ENCODE results near the gene PTPRT. TPM values are rescaled to one million over a fixed set of nuclear protein-coding genes. Genes with fewer than 3 reads are reported as not detected.

PTPRT gene
- total and polyA plus RNA-seq, 4 donors = 0.14 to 2.8 (median 0.40) TPM

- TF ChIP-seq NR2F2 (IDR thresholded peaks at IDR 0.05) = peak; percentile 67
- no peak for TF ChIP-seq RXRA (IDR thresholded peaks at IDR 0.05)
- Histone ChIP-seq H3K9me3 (ENCODE audit: control insufficient read depth in 4 of 4, low read length in 3 of 4) (no peaks in the 10 kb centered on the region), H3K27me3 (ENCODE audit: control insufficient read depth in 4 of 4, insufficient read depth in 4 of 4, low read length in 3 of 4) (no peaks in the 10 kb centered on the region), H3K27ac (ENCODE audit: low read depth in 1 of 2, low read length in 2 of 2) (no peak overlapping the region), H3K4me1 (ENCODE audit: control insufficient read depth in 4 of 4, insufficient read depth in 4 of 4, low read length in 3 of 4) (no peaks in the 10 kb centered on the region), H3K9ac (ENCODE audit: low read depth in 1 of 2, low read length in 2 of 2) (no peak overlapping the region), H3K4me3 (ENCODE audit: low read depth in 1 of 3, low read length in 3 of 3) (no peak overlapping the region), H3K36me3 (ENCODE audit: control insufficient read depth in 4 of 4, insufficient read depth in 3 of 4, low read depth in 1 of 4, low read length in 3 of 4) (no peaks in the 10 kb centered on the region)
- WGBS = 80% methylated on average over 1 of the region's 1 CpG
- DNase-seq (ENCODE audit: low spot score) = no peak
Measured at GRCh38 chr20:42895020-42895419, 294.7 kb downstream of the PTPRT start.

- TF ChIP-seq RXRA (IDR thresholded peaks at IDR 0.05) (no peak), MAX (IDR thresholded peaks at IDR 0.05) (no peak)
- TF ChIP-seq, protein P1, sequence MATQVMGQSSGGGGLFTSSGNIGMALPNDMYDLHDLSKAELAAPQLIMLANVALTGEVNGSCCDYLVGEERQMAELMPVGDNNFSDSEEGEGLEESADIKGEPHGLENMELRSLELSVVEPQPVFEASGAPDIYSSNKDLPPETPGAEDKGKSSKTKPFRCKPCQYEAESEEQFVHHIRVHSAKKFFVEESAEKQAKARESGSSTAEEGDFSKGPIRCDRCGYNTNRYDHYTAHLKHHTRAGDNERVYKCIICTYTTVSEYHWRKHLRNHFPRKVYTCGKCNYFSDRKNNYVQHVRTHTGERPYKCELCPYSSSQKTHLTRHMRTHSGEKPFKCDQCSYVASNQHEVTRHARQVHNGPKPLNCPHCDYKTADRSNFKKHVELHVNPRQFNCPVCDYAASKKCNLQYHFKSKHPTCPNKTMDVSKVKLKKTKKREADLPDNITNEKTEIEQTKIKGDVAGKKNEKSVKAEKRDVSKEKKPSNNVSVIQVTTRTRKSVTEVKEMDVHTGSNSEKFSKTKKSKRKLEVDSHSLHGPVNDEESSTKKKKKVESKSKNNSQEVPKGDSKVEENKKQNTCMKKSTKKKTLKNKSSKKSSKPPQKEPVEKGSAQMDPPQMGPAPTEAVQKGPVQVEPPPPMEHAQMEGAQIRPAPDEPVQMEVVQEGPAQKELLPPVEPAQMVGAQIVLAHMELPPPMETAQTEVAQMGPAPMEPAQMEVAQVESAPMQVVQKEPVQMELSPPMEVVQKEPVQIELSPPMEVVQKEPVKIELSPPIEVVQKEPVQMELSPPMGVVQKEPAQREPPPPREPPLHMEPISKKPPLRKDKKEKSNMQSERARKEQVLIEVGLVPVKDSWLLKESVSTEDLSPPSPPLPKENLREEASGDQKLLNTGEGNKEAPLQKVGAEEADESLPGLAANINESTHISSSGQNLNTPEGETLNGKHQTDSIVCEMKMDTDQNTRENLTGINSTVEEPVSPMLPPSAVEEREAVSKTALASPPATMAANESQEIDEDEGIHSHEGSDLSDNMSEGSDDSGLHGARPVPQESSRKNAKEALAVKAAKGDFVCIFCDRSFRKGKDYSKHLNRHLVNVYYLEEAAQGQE (IDR thresholded peaks at IDR 0.05) = no peak
- 74% methylated on average over 3 of the region's 3 CpGs for WGBS
- Histone ChIP-seq H3K9ac (ENCODE audit: low read depth in 1 of 2, low read length in 2 of 2) (no peak overlapping the region), H3K4me3 (ENCODE audit: low read depth in 1 of 3, low read length in 3 of 3) (no peak overlapping the region), H3K27me3 (ENCODE audit: control insufficient read depth in 4 of 4, insufficient read depth in 4 of 4, low read length in 3 of 4) (no peaks in the 10 kb centered on the region), H3K27ac (ENCODE audit: low read depth in 1 of 2, low read length in 2 of 2) (no peak overlapping the region), H3K4me1 (ENCODE audit: control insufficient read depth in 4 of 4, insufficient read depth in 4 of 4, low read length in 3 of 4) (no peaks in the 10 kb centered on the region), H3K36me3 (ENCODE audit: control insufficient read depth in 4 of 4, insufficient read depth in 3 of 4, low read depth in 1 of 4, low read length in 3 of 4) (no peaks in the 10 kb centered on the region), H3K9me3 (ENCODE audit: control insufficient read depth in 4 of 4, low read length in 3 of 4) (no peaks in the 10 kb centered on the region)
- DNase-seq (ENCODE audit: low spot score) = no peak
Measured at GRCh38 chr20:42894483-42894882, 295.2 kb downstream of the PTPRT start.

DNA sequence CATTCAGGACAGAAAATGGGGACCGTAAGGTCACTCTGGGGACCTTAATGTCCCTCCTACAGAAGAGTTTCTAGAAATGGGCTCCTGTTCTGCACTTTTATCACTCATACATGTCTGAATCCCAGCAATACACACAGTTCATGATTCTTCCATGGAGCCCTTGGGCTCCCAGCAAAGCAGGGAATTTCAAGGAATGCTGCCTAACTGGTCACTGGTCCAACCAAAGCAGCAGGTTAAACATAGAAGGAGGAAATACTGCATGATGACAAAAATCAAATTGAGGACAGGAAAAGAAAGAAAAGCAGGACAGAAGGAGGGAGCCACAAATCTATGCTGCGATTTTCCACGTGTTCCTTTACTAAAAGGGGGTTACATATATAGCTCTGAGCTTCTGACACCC, 300.2 kb downstream of the PTPRT start:
- H3K9me3 ChIP-seq (ENCODE audit: control insufficient read depth in 4 of 4, low read length in 3 of 4) = no peaks in the 10 kb centered on the region
- no peak for TF ChIP-seq EGR1 (IDR thresholded peaks at IDR 0.05; ENCODE audit: low read depth in 2 of 2)
- DNase-seq (ENCODE audit: low spot score) = no peak
- H3K4me1 ChIP-seq (ENCODE audit: control insufficient read depth in 4 of 4, insufficient read depth in 4 of 4, low read length in 3 of 4) = no peaks in the 10 kb centered on the region
- no peak overlapping the region for H3K4me3 ChIP-seq (ENCODE audit: low read depth in 1 of 3, low read length in 3 of 3)
- no peaks in the 10 kb centered on the region for H3K27me3 ChIP-seq (ENCODE audit: control insufficient read depth in 4 of 4, insufficient read depth in 4 of 4, low read length in 3 of 4)
- no peak overlapping the region for H3K9ac ChIP-seq (ENCODE audit: low read depth in 1 of 2, low read length in 2 of 2)
- H3K36me3 ChIP-seq (ENCODE audit: control insufficient read depth in 4 of 4, insufficient read depth in 3 of 4, low read depth in 1 of 4, low read length in 3 of 4) = no peaks in the 10 kb centered on the region
- WGBS = 91% methylated on average over 3 of the region's 3 CpGs
- H3K27ac ChIP-seq (ENCODE audit: low read depth in 1 of 2, low read length in 2 of 2) = no peak overlapping the region

GRCh38 chr20:42887281-42887680, 302.4 kb downstream of the PTPRT start:
- no peaks in the 10 kb centered on the region for H3K4me1 ChIP-seq (ENCODE audit: control insufficient read depth in 4 of 4, insufficient read depth in 4 of 4, low read length in 3 of 4)
- DNase-seq (ENCODE audit: low spot score) = no peak
- H3K27me3 ChIP-seq (ENCODE audit: control insufficient read depth in 4 of 4, insufficient read depth in 4 of 4, low read length in 3 of 4) = no peaks in the 10 kb centered on the region
- H3K27ac ChIP-seq (ENCODE audit: low read depth in 1 of 2, low read length in 2 of 2) = no peak overlapping the region
- no peaks in the 10 kb centered on the region for H3K36me3 ChIP-seq (ENCODE audit: control insufficient read depth in 4 of 4, insufficient read depth in 3 of 4, low read depth in 1 of 4, low read length in 3 of 4)
- TF ChIP-seq GABPA (IDR thresholded peaks at IDR 0.05 in 1 of 2, conservative IDR thresholded peaks at IDR 0.05 in 1 of 2) = no peak
- TF ChIP-seq MAX (IDR thresholded peaks at IDR 0.05) = no peak
- no peak for TF ChIP-seq SP1 (IDR thresholded peaks at IDR 0.05)
- TF ChIP-seq YY1 (IDR thresholded peaks at IDR 0.05) = no peak
- TF ChIP-seq, protein P2, sequence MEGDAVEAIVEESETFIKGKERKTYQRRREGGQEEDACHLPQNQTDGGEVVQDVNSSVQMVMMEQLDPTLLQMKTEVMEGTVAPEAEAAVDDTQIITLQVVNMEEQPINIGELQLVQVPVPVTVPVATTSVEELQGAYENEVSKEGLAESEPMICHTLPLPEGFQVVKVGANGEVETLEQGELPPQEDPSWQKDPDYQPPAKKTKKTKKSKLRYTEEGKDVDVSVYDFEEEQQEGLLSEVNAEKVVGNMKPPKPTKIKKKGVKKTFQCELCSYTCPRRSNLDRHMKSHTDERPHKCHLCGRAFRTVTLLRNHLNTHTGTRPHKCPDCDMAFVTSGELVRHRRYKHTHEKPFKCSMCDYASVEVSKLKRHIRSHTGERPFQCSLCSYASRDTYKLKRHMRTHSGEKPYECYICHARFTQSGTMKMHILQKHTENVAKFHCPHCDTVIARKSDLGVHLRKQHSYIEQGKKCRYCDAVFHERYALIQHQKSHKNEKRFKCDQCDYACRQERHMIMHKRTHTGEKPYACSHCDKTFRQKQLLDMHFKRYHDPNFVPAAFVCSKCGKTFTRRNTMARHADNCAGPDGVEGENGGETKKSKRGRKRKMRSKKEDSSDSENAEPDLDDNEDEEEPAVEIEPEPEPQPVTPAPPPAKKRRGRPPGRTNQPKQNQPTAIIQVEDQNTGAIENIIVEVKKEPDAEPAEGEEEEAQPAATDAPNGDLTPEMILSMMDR (IDR thresholded peaks at IDR 0.05; ENCODE audit: low read depth, low read length, missing input control) = no peak
- TF ChIP-seq NR2F2 (IDR thresholded peaks at IDR 0.05) = no peak
- no peak for TF ChIP-seq HNF4A (conservative IDR thresholded peaks at IDR 0.05)
- TF ChIP-seq HNF4G (IDR thresholded peaks at IDR 0.05) = no peak
- no peaks in the 10 kb centered on the region for H3K9me3 ChIP-seq (ENCODE audit: control insufficient read depth in 4 of 4, low read length in 3 of 4)
- H3K9ac ChIP-seq (ENCODE audit: low read depth in 1 of 2, low read length in 2 of 2) = no peak overlapping the region
- WGBS = 87% methylated on average over 3 of the region's 3 CpGs
- H3K4me3 ChIP-seq (ENCODE audit: low read depth in 1 of 3, low read length in 3 of 3) = no peak overlapping the region

Data from liver (tissue), 9 donors.